ENCODE measurements around the gene FGFR3. TPM values are rescaled to one million over a fixed set of nuclear protein-coding genes. Genes with fewer than 3 reads are reported as not detected.
A peak's percentile ranks its signal among the peaks of the same experiment; 100 is the strongest.

FGFR3 gene
- total and polyA plus RNA-seq, 8 donors: 1.2 to 530 (median 26.9) TPM

GRCh38 chr4:1764670-1765069 lies 28.4 kb upstream of the FGFR3 start:
- peaks cover 23 to 48% (median 37%) of the 10 kb centered on the region in 4 donors for H3K4me1 ChIP-seq
- no peak for TF ChIP-seq EP300 (IDR thresholded peaks at IDR 0.05)
- TF ChIP-seq POLR2A (IDR thresholded peaks at IDR 0.05): no peak
- WGBS, 5 donors: 89 to 96% (median 94%) methylated on average over 8 to 9 of the region's 9 CpGs
- no peaks in the 10 kb centered on the region for H3K36me3 ChIP-seq
- H3K4me3 ChIP-seq: no peak overlapping the region
- H3K27ac ChIP-seq: no peak overlapping the region
- intact Hi-C loops (cut with DNase I; ENCODE audit: low total_unique reads): no loop called here
- DNase-seq: no peak
- H3K27me3 ChIP-seq: peaks cover 0 to 81% (median 16%) of the 10 kb centered on the region in 3 donors
- H3K9me3 ChIP-seq: no peaks in the 10 kb centered on the region

- WGBS, 5 donors: 60 to 79% (median 71%) methylated on average over 8 to 10 of the region's 10 CpGs
- intact Hi-C loops (cut with DNase I; ENCODE audit: low total_unique reads): no loop called here
- H3K4me3 ChIP-seq: no peak overlapping the region
- no peak for DNase-seq
- H3K4me1 ChIP-seq: peaks cover 23 to 48% (median 40%) of the 10 kb centered on the region in 4 donors
- H3K9me3 ChIP-seq: no peaks in the 10 kb centered on the region
- no peaks in the 10 kb centered on the region for H3K36me3 ChIP-seq
- H3K27me3 ChIP-seq: peaks cover 0 to 90% (median 16%) of the 10 kb centered on the region in 3 donors
- H3K27ac ChIP-seq: no peak overlapping the region
- TF ChIP-seq EP300 (IDR thresholded peaks at IDR 0.05) (no peak), POLR2A (IDR thresholded peaks at IDR 0.05) (no peak), POLR2AphosphoS5 (IDR thresholded peaks at IDR 0.05) (no peak), CTCF (IDR thresholded peaks at IDR 0.05) (no peak)
These were observed 27.6 kb upstream of the FGFR3 start for GRCh38 chr4:1765409-1766072.

- H3K36me3 ChIP-seq: no peaks in the 10 kb centered on the region
- TF ChIP-seq EP300 (IDR thresholded peaks at IDR 0.05) (no peak), POLR2AphosphoS5 (IDR thresholded peaks at IDR 0.05) (no peak)
- intact Hi-C loops (cut with DNase I; ENCODE audit: low total_unique reads): no loop called here
- H3K27ac ChIP-seq: peak overlapping the region in 1 of 5 donors; percentile 56
- H3K4me1 ChIP-seq: peaks cover 23 to 43% (median 42%) of the 10 kb centered on the region in 4 donors
- peaks cover 0 to 98% (median 16%) of the 10 kb centered on the region in 3 donors for H3K27me3 ChIP-seq
- peak overlapping the region; percentile 39 to 52 (median 46) for H3K4me3 ChIP-seq
- H3K9me3 ChIP-seq: no peaks in the 10 kb centered on the region
- 26 to 38% (median 29%) methylated on average over 11 to 41 of the region's 41 CpGs for WGBS, 5 donors
- DNase-seq: peak in 1 of 2 donors; percentile 84
These were observed 26.7 kb upstream of the FGFR3 start for GRCh38 chr4:1766106-1767060.

GRCh38 chr4:1767061-1767769 lies 25.9 kb upstream of the FGFR3 start:
- intact Hi-C loops (cut with DNase I; ENCODE audit: low total_unique reads): no loop called here
- Histone ChIP-seq H3K4me1 (peaks cover 23 to 50% (median 45%) of the 10 kb centered on the region in 4 donors), H3K27me3 (peaks cover 0 to 99% (median 16%) of the 10 kb centered on the region in 3 donors), H3K9me3 (no peaks in the 10 kb centered on the region), H3K27ac (peak overlapping the region in 1 of 5 donors; percentile 56), H3K4me3 (peak overlapping the region; percentile 39 to 52 (median 46)), H3K36me3 (no peaks in the 10 kb centered on the region)
- 0 to 2% (median 1%) methylated on average over 10 to 75 of the region's 84 CpGs for WGBS, 5 donors
- no peak for TF ChIP-seq CTCF (IDR thresholded peaks at IDR 0.05)
- TF ChIP-seq POLR2AphosphoS5 (IDR thresholded peaks at IDR 0.05): no peak
- TF ChIP-seq EP300 (IDR thresholded peaks at IDR 0.05): no peak
- DNase-seq: peak in 1 of 2 donors; percentile 78
